Testis (tissue), 2 donors: ENCODE results near the gene GPR149.

Experiments
- POLR2A ChIP-seq: fragments of 450-650 bp; IDR thresholded peaks from one replicate; pipeline ENCODE4 v1.6.1; 2017; ENCODE audit warnings: antibody characterized with exemption, mild to moderate bottlenecking, moderate library complexity
- TF ChIP-seq, protein P1 (sequence below), 3 experiments: fragments of 450-650 bp in 2 of 3; fragments of 200-600 bp in 1 of 3; sonication (generic) in 1 of 3; IDR thresholded peaks; one replicate each; pipeline ENCODE4 v1.5.1; 2016 to 2019; ENCODE audit warnings: antibody characterized with exemption in 3 of 3, mild to moderate bottlenecking in 2 of 3, moderate library complexity in 1 of 3

DNA sequence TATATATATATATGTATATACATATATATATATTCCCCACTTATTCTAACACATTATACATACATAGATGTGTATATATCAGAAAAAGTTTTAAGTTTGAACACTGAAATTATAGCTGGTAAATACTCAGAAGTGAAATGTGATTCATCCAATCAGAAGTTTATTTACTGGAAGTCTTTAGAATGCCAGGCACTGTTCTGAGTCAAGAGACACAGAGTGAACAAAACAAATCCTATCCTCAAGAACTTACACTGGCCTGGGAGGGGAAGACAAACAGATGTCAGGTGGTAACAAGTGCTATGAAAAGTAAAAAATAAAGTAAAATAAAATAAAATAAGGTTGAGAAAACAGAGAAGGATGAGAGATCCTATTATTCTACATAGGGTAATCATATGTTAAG, 119.2 kb downstream of the GPR149 start:
- TF ChIP-seq, protein P1, sequence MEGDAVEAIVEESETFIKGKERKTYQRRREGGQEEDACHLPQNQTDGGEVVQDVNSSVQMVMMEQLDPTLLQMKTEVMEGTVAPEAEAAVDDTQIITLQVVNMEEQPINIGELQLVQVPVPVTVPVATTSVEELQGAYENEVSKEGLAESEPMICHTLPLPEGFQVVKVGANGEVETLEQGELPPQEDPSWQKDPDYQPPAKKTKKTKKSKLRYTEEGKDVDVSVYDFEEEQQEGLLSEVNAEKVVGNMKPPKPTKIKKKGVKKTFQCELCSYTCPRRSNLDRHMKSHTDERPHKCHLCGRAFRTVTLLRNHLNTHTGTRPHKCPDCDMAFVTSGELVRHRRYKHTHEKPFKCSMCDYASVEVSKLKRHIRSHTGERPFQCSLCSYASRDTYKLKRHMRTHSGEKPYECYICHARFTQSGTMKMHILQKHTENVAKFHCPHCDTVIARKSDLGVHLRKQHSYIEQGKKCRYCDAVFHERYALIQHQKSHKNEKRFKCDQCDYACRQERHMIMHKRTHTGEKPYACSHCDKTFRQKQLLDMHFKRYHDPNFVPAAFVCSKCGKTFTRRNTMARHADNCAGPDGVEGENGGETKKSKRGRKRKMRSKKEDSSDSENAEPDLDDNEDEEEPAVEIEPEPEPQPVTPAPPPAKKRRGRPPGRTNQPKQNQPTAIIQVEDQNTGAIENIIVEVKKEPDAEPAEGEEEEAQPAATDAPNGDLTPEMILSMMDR (IDR thresholded peaks at IDR 0.05), result no peak
- TF ChIP-seq POLR2A, result no peak
